ENCODE results near the gene NR2C2AP.
"Not testable (repeated sequence)": the region's sequence is repeated elsewhere in the genome, so short reads cannot be mapped to it uniquely, and the experiment has no call there.

The NR2C2AP gene

GRCh38 chr19:19185853-19186740, 17.1 kb downstream of the NR2C2AP start:
- peak; percentile 48 for DNase-seq (ENCODE audit: low read depth, low spot score)

GRCh38 chr19:19181488-19181998, 21.7 kb downstream of the NR2C2AP start:
- no peak for DNase-seq (ENCODE audit: low read depth, low spot score)

- no peak for DNase-seq (ENCODE audit: low read depth, low spot score)
Measured at GRCh38 chr19:19179548-19180441, 23.4 kb downstream of the NR2C2AP start.

- no peak for DNase-seq (ENCODE audit: low read depth, low spot score)
Measured at GRCh38 chr19:19176950-19177349, 26.3 kb downstream of the NR2C2AP start.

GRCh38 chr19:19173243-19173642, 30.0 kb downstream of the NR2C2AP start:
- not testable (repeated sequence) for DNase-seq (ENCODE audit: low read depth, low spot score)

- no peak for DNase-seq (ENCODE audit: low read depth, low spot score)
Measured at GRCh38 chr19:19171821-19172532, 31.2 kb downstream of the NR2C2AP start.

- no peak for DNase-seq (ENCODE audit: low read depth, low spot score)
Measured at GRCh38 chr19:19170873-19171672, 32.1 kb downstream of the NR2C2AP start.

GRCh38 chr19:19170053-19170872, 33.0 kb downstream of the NR2C2AP start, which contains the start of gene MEF2B:
MEF2B (minus strand) TSS chr19:19170263; CDS start chr19:19150735, 19,528 bp downstream.
- DNase-seq (ENCODE audit: low read depth, low spot score): peak; percentile 52

- DNase-seq (ENCODE audit: low read depth, low spot score): no peak
Measured at GRCh38 chr19:19169236-19170052, 33.8 kb downstream of the NR2C2AP start.

- DNase-seq (ENCODE audit: low read depth, low spot score): no peak
Measured at GRCh38 chr19:19167612-19168011, 35.6 kb downstream of the NR2C2AP start.

GRCh38 chr19:19165396-19165795, 37.8 kb downstream of the NR2C2AP start:
- DNase-seq (ENCODE audit: low read depth, low spot score): no peak

GRCh38 chr19:19162495-19162894, 40.7 kb downstream of the NR2C2AP start:
- DNase-seq (ENCODE audit: low read depth, low spot score): no peak

- DNase-seq (ENCODE audit: low read depth, low spot score): no peak
Measured at GRCh38 chr19:19160461-19161035, 42.7 kb downstream of the NR2C2AP start.

GRCh38 chr19:19159534-19159933, 43.7 kb downstream of the NR2C2AP start:
- no peak for DNase-seq (ENCODE audit: low read depth, low spot score)

- no peak for DNase-seq (ENCODE audit: low read depth, low spot score)
Measured at GRCh38 chr19:19157808-19158207, 45.4 kb downstream of the NR2C2AP start.

GRCh38 chr19:19155495-19156219, 47.6 kb downstream of the NR2C2AP start:
- DNase-seq (ENCODE audit: low read depth, low spot score): no peak

GRCh38 chr19:19154768-19155494, 48.3 kb downstream of the NR2C2AP start:
- DNase-seq (ENCODE audit: low read depth, low spot score): no peak
